Lower leg skin (tissue), 3 donors: ENCODE measurements around the gene KCNIP2.

Experiments used
- CTCF ChIP-seq, 3 donors: fragments of 450-650 bp; IDR thresholded peaks; one replicate each; pipeline ENCODE4 v1.5.1; 2016; ENCODE audit warnings: antibody characterized with exemption in 3 of 3, mild to moderate bottlenecking in 3 of 3, moderate library complexity in 2 of 3
- POLR2A ChIP-seq, 2 donors: fragments of 450-650 bp; IDR thresholded peaks; one replicate each; pipeline ENCODE4 v1.6.1; 2016 to 2017; ENCODE audit warnings: antibody characterized with exemption in 2 of 2, mild to moderate bottlenecking in 1 of 2, moderate library complexity in 1 of 2

- TF ChIP-seq POLR2A (IDR thresholded peaks at IDR 0.05) (no peak), CTCF (IDR thresholded peaks at IDR 0.05) (no peak)
Observed at GRCh38 chr10:101803511-101803910, 40.1 kb downstream of the KCNIP2 start.
